Muscle of back (tissue), 11 donors: ENCODE measurements around the gene EIF4A3. TPM values are rescaled to one million over a fixed set of nuclear protein-coding genes. Genes with fewer than 3 reads are reported as not detected.
"Not testable (repeated sequence)": the region's sequence is repeated elsewhere in the genome, so short reads cannot be mapped to it uniquely, and the experiment has no call there.

Source experiments
- DNase-seq, 3 donors: peaks; one replicate each; pipeline versions ENCODE4 v3.0.0 to v3.0.0-alpha.2; 2013
- polyA plus RNA-seq, 10 donors: library from polyadenylated mRNA; unstranded; fragments of 120-200 nt; gene quantifications; one replicate each; pipeline ENCODE4 v1.2.1, GENCODE V29; 2013; ENCODE audit not compliant: insufficient read length in 10 of 10

The EIF4A3 gene
- polyA plus RNA-seq, 10 donors, result 56.9 to 87.8 (median 68.4) TPM

DNA sequence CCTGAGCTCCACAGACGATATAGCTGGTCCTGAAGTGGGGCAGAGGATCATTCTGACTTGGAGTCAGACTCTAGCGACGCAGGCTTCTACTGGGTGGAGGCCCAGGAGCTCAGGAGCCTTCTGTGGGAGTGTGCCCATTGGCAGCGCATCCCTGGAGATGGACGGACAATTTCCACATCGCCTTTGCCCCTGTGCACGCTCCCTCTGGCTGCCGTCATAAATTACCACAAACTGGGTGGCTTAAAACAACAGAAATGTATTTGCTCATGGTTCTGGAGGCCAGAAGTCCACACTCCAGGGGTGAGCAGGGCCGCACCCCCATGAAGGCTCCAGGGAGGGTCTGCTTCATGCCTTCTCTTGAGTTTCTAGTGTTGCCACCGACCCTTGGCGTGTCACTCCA lies 29.8 kb upstream of the EIF4A3 start:
- DNase-seq, result no peak

DNA sequence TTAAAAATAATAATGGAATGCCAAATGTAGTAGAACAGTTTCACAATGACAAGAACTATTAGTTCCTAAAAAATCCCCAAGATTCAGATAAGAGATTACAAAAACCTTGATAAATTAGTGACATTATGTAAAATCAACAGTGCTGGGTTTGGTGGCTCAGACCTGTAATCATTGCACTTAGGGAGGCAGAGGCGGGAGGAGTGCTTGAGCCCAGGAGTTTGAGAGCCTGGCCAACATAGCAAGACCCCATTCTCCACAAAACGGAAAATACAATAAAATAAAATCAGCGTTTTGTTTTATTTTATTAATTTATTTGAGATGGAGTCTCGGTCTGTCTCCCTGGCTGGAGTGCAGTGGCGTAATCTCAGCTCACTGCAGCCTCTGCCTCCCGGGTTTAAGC lies 27.0 kb upstream of the EIF4A3 start:
- DNase-seq, result no peak

DNA sequence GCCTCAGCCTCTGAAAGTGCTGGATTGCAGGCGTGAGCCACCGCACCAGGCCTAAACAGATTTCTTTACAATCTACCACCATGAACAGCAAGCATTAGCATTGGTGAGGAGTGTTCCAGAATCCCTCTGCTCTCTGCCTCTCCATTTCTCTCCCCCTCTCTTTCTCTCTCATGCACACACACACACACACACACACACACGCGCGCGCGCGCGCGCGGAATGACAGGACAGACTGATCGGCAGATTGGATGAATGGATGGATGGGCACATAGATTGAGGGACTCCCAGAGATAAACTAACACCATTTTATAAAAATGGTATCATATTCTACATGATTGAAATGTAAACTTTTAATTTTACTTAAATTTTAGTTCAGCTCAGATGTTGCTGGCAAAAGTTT lies 26.2 kb upstream of the EIF4A3 start:
- no peak for DNase-seq

DNA sequence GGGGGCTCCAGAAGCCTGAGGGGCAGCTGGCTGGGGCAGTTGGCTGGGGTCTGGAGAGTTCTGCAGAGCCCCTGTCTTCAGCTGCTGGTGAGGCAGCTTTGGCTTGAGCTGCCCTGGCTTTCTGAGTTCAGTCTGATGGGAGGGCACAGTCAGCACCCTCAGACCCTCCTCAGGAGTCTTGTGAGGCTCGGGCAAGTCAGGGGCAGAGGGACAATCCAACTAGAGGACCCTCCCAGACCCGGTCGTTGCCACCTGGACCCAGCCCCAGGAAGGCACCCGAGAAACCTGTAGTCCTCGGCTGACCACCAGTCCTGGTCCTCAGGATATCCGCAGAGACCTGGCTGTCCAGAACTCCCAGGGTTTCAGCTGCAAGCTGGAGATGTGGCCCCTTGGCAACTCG lies 24.8 kb upstream of the EIF4A3 start:
- DNase-seq, result no peak

DNA sequence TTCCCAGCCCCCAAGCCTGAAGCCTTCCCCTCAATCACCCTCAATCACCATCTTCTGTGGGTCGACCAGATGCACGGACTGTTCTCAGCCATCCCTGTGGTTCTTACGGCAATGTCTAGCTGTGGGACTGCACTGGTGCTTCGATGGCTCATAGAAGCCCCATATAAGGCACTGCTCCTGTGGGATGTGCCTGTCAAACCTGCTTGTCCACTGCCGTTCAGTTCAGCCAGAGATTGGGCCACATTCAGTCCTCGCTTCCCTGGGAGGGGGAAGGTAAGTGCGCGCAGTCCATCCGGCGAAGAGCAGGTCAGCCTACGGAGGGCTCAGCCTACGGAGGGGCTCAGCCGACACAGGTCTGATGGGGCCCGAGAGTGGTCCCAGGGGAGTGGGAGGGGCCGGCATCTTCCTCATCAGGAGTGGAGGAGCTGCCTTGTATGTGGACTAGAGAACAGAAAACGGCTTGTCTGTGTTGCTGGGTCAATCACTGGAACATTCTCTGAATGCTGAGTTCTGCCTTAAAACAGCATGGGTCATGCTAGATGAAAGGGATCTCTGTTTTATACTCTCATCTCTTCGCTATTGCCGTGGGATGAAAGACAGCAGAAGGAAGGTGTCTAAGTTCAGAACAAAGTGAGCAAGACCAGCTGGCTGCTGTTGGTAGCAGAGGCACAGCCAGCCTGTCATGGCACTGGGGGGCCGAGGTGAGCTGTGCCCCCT lies 23.0 kb upstream of the EIF4A3 start, which contains the start of gene CARD14:
Gene CARD14 (plus strand): TSS at position 247 of the 717 bp plus-strand sequence. CDS start 11,409 bp downstream, outside the sequence.
- DNase-seq, result no peak

DNA sequence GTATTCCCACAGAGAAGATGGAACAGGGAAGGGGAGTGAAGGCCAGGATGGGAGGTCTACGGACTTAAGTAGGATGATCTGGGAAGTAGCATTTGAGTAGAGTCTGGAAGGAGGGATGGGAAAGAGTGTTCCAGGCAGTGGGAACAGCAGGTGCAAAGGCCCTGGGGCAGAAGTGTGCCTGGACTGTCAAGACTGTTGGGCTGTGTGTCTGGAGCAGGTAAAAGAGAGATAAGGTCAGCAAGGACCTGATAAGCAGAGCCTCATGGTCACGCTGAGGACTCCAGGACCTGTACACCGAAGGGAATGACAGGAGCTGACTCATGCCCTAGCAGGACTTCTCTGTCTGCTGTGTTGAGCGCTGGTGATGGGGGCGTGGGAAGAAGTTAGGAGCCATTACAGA lies 22.2 kb upstream of the EIF4A3 start:
- DNase-seq, result no peak

DNA sequence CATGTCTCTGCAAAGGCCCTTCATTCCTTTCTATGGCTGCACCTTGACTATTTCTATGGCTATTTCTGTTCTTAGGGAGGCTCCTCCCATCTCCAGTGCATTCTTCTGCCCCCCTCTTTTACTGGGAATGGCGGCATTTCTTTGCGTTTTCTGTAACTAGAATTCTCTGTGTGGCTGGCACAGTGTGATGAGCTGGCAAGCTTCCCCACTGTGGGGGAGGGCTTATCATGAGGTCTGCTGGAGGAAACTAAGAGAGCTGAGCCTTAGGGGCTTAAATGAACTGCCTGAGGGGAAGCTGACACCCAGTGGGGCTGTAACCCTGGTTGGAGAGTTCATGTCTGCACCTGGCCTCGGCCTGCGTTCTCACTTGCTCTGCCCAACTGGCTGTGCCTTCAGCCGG lies 21.4 kb upstream of the EIF4A3 start:
- DNase-seq, result no peak

DNA sequence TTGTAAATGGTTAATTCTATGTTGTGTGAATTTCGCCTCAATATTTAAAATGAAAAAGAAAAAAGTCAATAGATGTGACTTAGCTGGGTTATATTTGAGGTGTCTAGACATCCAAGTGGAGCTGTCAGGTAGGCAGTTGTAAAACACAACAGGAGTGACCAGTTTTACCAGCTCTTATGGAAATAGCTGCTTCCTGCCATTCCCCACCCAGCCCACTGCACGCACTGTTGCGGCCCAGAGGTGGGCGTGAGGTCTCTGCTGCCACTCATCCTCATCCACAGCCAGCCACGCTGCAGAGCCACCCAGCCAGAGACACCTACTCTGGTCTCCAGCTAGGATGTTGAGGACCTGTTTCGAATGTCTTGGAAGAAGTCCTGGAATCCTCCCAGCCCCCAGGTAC lies 19.5 kb upstream of the EIF4A3 start:
- DNase-seq, result no peak

DNA sequence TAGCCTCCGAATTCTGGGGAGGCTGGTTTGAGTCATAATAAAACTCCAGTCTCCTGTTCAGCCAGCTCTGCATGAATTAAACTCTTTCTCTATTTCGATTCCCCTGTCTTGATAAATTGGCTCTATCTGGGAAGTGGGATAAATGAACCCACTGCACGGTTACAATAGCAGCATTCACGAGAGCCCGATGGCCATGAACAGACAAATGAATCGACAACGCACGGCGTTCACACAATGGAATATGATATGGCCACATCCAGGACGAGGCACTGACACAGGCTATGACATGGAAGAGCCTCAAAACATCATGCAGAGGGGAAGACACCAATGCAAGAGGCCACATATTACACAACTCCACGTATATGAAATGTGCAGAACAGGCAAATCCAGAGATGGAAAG lies 17.3 kb upstream of the EIF4A3 start:
- DNase-seq, result no peak

DNA sequence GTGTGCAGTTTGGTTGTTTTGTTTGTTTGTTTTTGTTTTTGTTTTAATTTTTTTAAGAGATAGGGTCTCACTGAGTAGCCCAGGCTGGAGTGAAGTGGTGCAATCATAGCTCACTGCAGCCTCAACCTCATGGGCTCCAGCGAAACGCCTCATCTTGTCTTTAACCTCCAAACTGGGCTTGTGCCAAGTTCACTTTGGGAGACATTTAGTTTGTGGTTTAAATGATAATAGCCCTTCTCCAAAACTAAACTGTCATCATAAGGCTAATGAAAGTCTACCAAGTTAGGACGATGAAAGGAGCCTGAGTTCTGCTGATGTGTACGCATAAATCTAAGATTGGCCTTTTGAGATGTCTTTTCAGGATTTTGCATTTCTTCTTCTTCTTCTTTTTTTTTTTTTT lies 16.4 kb upstream of the EIF4A3 start:
- DNase-seq, result no peak

DNA sequence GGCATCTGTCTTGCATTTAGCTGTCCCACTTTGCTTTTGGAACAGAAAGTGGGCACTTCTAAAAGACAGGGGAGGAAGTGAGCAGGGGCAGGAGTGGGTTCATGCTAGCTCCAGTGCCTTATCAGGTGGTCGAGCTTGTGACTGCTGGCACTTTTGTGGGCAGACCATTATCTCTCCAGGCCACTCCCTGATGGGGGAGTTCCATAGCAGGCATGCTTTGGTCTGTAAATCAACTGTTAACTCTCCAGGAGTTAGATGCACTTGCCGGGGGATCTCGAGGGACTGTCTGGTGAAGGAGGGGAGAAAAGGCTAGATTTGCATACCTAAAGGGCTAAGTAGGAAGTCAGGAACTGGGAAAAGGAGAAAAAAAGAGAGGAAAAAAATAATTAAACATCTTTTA lies 13.6 kb upstream of the EIF4A3 start:
- no peak for DNase-seq

DNA sequence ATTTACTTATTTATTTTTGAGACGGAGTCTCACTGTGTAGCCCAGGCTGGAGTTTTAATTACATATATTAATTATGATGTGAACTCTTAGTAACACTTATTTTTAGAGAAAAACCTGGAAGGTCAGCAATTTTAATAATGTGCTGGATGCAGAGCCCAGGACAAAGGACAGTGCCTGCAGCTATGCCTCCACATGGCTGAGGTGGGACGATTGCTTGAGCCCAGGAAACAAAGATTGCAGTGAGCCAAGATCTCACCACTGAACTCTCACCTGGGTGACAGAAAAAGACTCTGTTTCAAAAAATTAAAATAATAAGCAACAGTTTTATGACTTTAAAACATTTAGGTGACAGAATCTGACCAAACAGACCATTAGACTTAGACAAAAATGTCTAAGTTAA lies 11.9 kb upstream of the EIF4A3 start:
- no peak for DNase-seq

DNA sequence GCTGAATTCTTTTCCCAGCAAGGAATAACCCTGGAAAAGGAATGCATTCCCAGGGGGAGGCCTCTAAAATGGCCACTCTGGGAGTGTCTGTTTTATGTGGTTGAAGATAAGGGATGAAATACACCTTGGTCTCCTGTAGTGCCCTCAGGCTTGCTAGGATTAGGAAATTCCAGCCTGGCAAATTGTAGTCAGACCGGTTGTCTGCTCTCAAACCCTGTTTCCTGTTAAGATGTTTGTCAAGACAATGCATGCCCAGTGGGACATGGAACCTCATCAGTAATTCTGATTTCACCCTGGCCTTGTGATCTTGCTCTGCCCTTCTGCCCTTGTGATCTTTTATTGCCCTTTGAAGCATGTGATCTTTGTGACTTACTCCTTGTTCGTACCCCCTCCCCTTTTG lies 8.7 kb upstream of the EIF4A3 start:
- not testable (repeated sequence) for DNase-seq

DNA sequence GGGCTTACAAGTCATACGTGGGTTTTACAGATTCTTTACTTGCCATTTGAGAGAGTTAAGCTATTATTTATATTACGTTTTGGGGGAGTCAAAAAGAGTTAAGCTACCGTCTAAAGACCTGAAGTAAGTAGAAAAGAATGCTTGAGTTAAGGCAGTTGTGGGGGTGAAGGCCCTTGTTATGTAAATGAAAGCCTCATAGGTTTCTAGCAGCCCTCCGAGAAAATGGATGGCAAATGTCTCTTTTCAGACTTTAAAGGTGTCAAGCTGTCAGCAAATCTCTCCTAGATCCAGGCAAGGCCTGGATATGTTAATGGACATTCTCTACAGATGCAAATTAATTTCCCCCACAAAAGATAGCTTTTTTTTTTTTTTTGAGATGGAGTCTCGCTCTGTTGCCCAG lies 7.2 kb upstream of the EIF4A3 start:
- DNase-seq, result no peak

DNA sequence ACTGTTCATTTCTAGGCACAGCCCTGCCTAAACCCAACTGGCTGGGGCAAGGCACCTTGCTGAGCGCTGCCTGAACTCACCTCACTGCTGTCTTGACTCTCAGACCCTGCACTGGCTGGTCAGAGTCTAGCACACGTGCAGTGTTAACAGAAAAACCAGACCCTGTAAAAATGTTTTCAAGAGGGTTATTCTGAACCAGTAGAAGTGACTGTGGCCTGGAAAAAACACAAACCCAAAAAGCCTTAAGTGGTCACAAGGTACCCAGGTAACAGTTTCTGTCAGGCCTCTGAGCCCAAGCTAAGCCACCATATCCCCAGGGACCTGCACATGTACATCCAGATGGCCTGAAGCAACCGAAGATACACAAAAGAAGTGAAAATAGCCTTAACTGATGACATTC lies 6.1 kb upstream of the EIF4A3 start:
- DNase-seq, result no peak

DNA sequence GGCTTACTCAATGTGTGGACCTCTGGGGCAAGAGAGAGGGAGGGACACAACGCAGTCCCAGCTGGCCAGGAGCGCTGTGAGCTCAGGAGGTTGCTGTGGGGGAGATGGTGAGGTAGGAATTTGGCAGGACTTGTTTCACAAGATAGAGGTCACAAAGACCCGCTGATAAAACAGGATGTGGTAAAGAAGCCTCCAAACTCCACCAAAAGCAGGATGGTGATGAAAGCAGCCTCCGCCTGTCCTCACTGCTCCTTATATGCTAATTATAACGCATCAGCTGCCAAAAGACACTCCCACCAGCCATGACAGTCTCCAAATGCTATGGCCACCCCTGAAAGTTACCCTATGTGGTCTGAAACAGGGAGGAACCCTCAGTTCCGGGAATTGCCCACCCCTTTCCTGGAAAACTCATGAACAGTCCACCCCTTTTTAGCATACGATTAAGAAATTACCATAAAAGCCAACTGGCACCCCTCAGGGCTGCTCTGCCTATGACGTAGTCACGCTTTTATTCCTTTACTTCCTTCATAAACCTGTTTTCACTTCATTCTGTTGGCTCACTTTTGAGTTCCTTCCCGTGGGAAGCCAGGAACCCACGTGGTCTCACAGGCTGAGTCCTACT lies 5.3 kb upstream of the EIF4A3 start:
- no peak for DNase-seq

DNA sequence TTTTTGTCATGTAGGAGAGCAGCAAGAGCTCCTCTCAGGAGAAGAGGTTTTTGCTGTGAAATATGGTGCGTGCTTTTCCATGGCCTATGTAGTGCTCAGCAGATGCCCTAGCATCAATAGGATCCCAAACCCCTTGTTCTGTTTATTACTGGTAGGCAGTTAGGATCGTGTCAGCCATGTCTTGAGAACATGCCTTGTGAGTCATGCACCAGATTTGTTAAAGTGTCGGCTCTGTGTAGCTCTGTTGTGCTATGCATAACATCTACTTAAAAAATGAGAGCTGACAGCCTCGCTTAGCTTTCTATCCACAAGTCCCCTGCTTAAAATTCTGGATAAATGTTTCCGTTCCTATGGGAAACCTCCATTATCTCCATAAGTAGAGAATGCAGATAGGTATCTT lies 4.4 kb upstream of the EIF4A3 start:
- no peak for DNase-seq

DNA sequence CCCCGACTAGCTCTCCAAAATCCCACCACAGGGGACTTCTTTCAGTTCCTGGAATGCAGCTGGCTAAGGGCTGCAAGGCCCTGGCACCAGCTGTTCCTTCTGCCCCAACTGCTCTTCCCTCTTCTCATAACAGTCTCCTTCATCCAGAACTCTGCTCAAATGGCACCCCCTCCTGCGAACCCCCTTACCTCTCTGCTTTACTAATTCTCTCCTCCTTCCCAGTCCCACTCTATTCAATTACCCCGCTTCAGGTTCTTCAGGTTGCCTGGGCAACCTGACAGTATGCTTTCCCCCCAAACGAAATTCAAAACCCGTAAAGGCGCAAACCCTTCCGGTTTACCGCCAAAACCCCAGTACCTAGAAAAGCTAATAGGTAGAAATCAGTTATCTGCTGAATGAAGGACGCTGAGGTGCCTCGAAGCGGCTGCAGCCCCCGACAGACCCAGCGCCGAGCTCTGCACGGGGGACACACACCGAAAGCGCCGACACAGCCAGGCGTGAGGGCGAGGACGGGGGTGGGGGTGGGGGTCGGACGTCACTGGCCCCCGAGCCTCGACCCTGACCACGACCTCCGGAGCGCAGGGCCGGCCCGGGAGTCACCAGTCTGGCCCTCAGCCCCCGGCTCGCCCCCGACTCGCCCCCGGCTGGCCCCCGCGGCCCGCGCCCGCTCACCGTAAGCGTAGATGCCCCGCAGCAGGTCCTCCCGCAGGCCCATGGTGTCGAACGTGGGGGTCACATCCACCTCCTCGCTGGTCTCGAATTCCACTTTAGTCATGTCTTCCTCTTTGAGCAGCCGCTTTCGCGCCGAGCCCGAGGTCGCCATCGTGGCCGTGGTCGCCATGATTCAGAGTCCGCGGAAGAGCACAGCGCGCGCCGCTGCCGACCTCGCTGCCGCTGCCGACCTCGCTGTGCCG lies 550 bp downstream of the EIF4A3 start:
- peak in 2 of 3 donors; percentile 42 to 63 for DNase-seq

DNA sequence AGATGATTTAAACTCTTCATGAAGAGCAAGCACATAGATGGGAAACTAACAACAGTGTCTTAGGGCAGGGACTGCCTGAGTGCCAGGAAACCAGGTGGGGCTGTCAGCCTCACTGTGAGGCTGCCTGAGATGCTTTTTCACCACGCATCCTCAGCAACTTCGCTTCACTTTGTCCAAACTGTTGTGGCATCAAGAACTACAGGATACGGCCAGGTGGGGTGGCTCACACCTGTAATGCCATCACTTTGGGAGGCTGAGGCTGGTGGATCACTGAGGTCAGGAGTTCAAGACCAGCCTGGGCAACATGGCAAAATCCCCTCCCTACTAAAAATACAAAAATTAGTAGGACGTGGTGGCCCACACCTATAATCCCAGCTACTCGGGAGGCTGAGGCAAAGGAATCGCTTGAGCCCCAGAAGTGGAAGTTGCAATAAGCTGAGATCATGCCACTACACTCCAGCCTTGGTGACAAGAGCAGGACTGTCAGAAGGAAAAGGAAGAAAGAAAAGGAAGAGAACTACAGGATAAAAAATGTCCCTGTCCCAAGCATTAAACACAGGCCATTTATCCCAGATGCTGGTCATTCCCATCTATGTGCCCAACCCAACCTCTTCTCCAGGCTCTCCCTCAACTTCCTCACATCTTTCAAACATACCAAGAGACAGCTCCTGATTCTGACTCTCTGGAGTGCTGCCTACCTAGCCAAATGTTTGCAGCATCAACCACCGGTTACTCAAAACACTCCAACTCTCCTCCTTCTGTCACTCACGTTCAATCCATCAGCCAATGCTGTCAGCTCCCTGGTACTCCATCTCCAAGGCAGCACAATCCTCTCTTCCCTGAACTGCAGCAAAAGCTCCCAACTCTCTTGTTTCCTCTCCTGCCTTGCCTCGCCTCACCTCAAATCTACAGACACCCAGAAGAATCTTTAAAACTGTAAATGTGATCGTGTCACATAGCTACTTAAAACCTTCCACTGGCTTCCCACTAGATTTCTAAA lies 1.6 kb downstream of the EIF4A3 start:
- DNase-seq, result no peak

DNA sequence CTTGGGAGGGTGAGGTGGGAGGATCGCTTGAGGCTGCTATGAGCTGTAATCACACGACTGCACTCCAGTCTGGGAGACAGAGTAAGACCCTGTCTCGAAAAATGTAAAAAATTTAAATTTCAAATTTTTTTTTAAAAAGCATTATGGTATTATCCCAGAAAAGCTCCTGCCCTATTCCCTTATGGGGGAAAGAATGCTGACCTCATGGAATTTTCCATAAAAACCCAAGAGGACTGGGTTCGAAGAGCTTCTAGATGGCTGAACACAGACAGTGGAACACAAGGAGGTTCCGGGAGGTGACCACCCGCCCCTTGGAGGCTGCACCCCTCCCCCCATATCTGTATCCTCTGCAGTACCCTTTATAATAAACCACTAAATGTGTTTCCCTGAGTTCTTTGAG lies 4.0 kb downstream of the EIF4A3 start:
- DNase-seq, result no peak

DNA sequence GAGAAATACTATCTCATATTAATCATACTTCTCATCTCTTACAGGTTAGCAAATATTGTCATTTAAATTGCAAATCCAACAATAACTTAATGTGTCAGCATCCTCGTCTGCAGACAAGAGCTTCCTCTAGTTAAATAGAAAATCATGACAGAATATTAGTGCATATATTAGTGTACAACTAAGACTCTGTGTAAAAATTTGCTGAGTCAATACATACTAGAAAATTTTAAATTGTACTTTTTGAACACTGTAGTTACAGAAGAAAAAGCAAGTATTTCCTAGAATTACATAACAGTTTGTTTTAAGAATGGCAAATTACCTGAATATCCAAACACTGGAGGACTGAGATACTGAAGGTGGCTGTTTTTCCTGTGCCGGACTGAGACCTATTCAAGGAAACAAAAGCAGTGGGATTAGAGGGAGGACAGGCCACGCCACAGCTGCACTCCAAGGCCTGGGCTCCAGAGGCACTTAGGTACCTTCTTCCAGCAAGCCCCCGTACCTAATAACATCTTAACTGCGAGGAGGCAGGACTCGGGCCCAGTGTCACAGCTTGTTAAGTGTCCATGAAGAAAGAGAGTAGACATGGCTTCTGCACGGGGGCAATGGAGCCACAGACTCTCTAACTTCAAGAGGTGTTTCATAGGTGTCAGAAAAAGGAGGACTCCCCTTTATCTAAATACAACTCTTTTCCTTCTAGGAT lies 5.3 kb downstream of the EIF4A3 start:
- DNase-seq, result no peak
